GM12878 (cell line): ENCODE results near the gene SLC17A7. TPM values are rescaled to one million over a fixed set of nuclear protein-coding genes. Genes with fewer than 3 reads are reported as not detected.

Experiments used
- CBFB ChIP-seq: IDR thresholded peaks from 2 replicates; pipeline ENCODE4 v1.6.1; 2016; ENCODE audit warnings: antibody characterized with exemption, low read depth
- CHD4 ChIP-seq: fragments of 200-600 bp; sonication (generic); IDR thresholded peaks from 2 replicates; pipeline ENCODE4 v1.6.1; 2016; ENCODE audit warnings: mild to moderate bottlenecking
- HCFC1 ChIP-seq: fragments of 150-350 bp; IDR thresholded peaks from 2 replicates; pipeline ENCODE4 v1.6.1; 2014; ENCODE audit warnings: low read length
- HDGF ChIP-seq: fragments of 450-650 bp; IDR thresholded peaks from 2 replicates; pipeline ENCODE4 v1.6.1; 2016; ENCODE audit warnings: antibody characterized with exemption
- IKZF1 ChIP-seq: fragments of 450-650 bp; conservative IDR thresholded peaks from 2 replicates; pipeline ENCODE4 v1.6.1; 2017; ENCODE audit warnings: antibody characterized with exemption, mild to moderate bottlenecking
- JUND ChIP-seq: IDR thresholded peaks from 2 replicates; pipeline ENCODE4 v1.6.1; 2012; ENCODE audit warnings: low read depth, mild to moderate bottlenecking, low read length, improper control_type of control experiment, moderate library complexity
- KAT2A ChIP-seq: conservative IDR thresholded peaks from 2 replicates; pipeline ENCODE4 v1.6.1; 2011; ENCODE audit warnings: low read depth, low read length; ENCODE audit not compliant: control insufficient read depth
- NFIC ChIP-seq: IDR thresholded peaks from 2 replicates; pipeline ENCODE4 v1.6.1; 2012; ENCODE audit warnings: low read depth, mild to moderate bottlenecking, inconsistent platforms, low read length, moderate library complexity
- NR2C2 ChIP-seq: IDR thresholded peaks from 2 replicates; pipeline ENCODE4 v1.6.1; 2011; ENCODE audit warnings: borderline replicate concordance, low read depth; ENCODE audit not compliant: control insufficient read depth, insufficient read length
- RCOR1 ChIP-seq: conservative IDR thresholded peaks from 2 replicates; pipeline ENCODE4 v1.6.1; 2012; ENCODE audit warnings: low read depth, low read length, improper control_type of control experiment
- RELA ChIP-seq: fragments of 450-650 bp; IDR thresholded peaks from 2 replicates; pipeline ENCODE4 v1.8.0; 2014; ENCODE audit warnings: borderline replicate concordance; ENCODE audit not compliant: partially characterized antibody
- RUNX3 ChIP-seq: IDR thresholded peaks from 2 replicates; pipeline ENCODE4 v1.6.1; 2012; ENCODE audit warnings: low read length, inconsistent platforms
- SIN3A ChIP-seq: IDR thresholded peaks from 2 replicates; pipeline ENCODE4 v1.6.1; 2012; ENCODE audit warnings: low read depth, low read length, improper control_type of control experiment
- SMAD1 ChIP-seq: fragments of 450-650 bp; IDR thresholded peaks from 2 replicates; pipeline ENCODE4 v1.6.1; 2018; ENCODE audit warnings: mild to moderate bottlenecking, low read depth; ENCODE audit not compliant: partially characterized antibody
- SMARCA5 ChIP-seq: fragments of 450-650 bp; IDR thresholded peaks from 2 replicates; pipeline ENCODE4 v1.6.1; 2017; ENCODE audit warnings: mild to moderate bottlenecking
- SREBF2 ChIP-seq: IDR thresholded peaks from 2 replicates; pipeline ENCODE4 v1.6.1; 2012; ENCODE audit warnings: mild to moderate bottlenecking, low read length
- TAF1 ChIP-seq: IDR thresholded peaks from 2 replicates; pipeline ENCODE4 v1.6.1; 2011; ENCODE audit warnings: mild to moderate bottlenecking, low read depth, low read length, borderline replicate concordance
- ZBED1 ChIP-seq: IDR thresholded peaks from 2 replicates; pipeline ENCODE4 v1.6.1; 2016; ENCODE audit warnings: borderline replicate concordance
- ZNF217 ChIP-seq: fragments of 450-650 bp; IDR thresholded peaks from 2 replicates; pipeline ENCODE4 v1.6.1; 2017; ENCODE audit warnings: antibody characterized with exemption, mild to moderate bottlenecking
- polyA plus RNA-seq, 11 experiments: library from polyadenylated mRNA; depleted of rRNA in 4 of 11; unstranded in 6 of 11; stranded (reverse) in 5 of 11; fragments of >200 nt; fragmentation: Nextera tagmentation in 4 of 11; fragmentation: Illumina TruSeq in 1 of 11; extraction: Ambion mirVana in 4 of 11; extraction: Trizol in 1 of 11; gene quantifications; 1 replicate in 1 of 11; 2 replicates in 10 of 11; pipeline versions ENCODE4 v1.2.1 to v1.2.3, GENCODE V29; 2011 to 2016; ENCODE audit warnings: inconsistent platforms in 2 of 11, missing spikeins in 2 of 11, low read depth in 1 of 11
- total RNA-seq, 4 experiments: library from RNA; depleted of rRNA in 3 of 4; stranded (reverse); fragments of >200 nt in 3 of 4; fragmentation: Illumina TruSeq in 1 of 4; extraction: Trizol in 1 of 4; gene quantifications; 2 replicates each; pipeline versions ENCODE4 v1.2.1 to v1.2.3, GENCODE V29; 2013 to 2021
- TF ChIP-seq, protein P1 (sequence below): IDR thresholded peaks from 2 replicates; pipeline ENCODE4 v1.6.1; 2012; ENCODE audit warnings: low read depth, low read length, improper control_type of control experiment
- TF ChIP-seq, protein P2 (sequence below): fragments of 450-650 bp; IDR thresholded peaks from 2 replicates; pipeline ENCODE4 v1.6.1; 2017; ENCODE audit warnings: mild to moderate bottlenecking, moderate library complexity
- TF ChIP-seq, protein P3 (sequence below): IDR thresholded peaks from 2 replicates; pipeline ENCODE4 v1.6.1; 2012; ENCODE audit warnings: improper control_type of control experiment, low read depth, low read length; ENCODE audit not compliant: insufficient replicate concordance

SLC17A7 gene
- total and polyA plus RNA-seq, 10 of the 15 experiments (the other 5 are each of a cell fraction or from before 2014, with no cell fraction given): 0.03 to 0.24 (median 0.06) TPM; not detected in 6

DNA sequence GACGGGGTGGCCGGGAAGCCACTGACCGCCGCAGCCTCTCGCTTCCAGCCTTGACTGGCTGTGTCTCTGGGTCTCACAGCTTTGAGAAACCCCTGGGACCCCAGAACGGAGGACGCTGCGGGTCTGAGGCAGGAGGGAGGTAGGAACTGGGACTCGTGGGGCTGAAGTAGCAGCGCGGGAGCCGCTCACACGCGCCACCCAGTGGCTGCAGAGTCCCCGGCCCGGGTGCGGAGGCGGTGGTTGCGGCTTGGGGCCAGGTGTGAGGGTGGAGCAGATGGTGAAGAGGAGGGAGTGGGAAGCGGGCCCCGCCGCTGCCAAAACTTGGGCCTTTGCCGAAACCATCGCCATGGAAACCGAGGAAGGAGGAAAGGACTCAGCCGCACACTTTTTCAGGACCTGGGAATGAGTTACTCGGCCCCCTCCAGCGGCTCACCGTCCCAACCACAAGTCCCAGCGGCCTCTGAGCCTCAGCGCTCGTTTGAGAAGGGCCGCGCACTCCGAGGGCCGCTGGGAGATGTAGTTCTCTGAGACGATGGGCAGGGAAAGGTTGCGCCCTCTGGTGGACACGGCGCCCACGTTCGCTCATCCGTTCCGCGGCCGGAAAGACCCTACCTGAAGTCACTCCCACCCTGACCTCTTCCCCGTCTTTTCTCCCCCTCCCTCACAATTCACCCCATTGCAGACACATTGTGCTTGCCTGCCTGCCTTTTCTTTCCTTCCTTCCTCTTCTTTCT is 2.2 kb upstream of the SLC17A7 start (continued):
- TF ChIP-seq ZBED1 (no peak), SIN3A (peak; percentile 29; the same call in 1 of the 2 replicates), NR2C2 (no peak), IKZF1 (peak; percentile 99), HCFC1 (peak; percentile 99), SMAD1 (no peak), RELA (peak; percentile 83), TAF1 (no peak), HDGF (no peak), JUND (no peak), KAT2A (no peak), SMARCA5 (peak; percentile 82), RCOR1 (no peak), RUNX3 (peak; percentile 83), CHD4 (no peak), SREBF2 (no peak), ZNF217 (0 out of 2 replicates have a peak, but pooled peaks have one; percentile 31), CBFB (peak; percentile 77; the same call in 1 of the 2 replicates), NFIC (no peak)
- TF ChIP-seq, protein P1, sequence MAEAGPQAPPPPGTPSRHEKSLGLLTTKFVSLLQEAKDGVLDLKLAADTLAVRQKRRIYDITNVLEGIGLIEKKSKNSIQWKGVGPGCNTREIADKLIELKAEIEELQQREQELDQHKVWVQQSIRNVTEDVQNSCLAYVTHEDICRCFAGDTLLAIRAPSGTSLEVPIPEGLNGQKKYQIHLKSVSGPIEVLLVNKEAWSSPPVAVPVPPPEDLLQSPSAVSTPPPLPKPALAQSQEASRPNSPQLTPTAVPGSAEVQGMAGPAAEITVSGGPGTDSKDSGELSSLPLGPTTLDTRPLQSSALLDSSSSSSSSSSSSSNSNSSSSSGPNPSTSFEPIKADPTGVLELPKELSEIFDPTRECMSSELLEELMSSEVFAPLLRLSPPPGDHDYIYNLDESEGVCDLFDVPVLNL: no peak
- TF ChIP-seq, protein P2, sequence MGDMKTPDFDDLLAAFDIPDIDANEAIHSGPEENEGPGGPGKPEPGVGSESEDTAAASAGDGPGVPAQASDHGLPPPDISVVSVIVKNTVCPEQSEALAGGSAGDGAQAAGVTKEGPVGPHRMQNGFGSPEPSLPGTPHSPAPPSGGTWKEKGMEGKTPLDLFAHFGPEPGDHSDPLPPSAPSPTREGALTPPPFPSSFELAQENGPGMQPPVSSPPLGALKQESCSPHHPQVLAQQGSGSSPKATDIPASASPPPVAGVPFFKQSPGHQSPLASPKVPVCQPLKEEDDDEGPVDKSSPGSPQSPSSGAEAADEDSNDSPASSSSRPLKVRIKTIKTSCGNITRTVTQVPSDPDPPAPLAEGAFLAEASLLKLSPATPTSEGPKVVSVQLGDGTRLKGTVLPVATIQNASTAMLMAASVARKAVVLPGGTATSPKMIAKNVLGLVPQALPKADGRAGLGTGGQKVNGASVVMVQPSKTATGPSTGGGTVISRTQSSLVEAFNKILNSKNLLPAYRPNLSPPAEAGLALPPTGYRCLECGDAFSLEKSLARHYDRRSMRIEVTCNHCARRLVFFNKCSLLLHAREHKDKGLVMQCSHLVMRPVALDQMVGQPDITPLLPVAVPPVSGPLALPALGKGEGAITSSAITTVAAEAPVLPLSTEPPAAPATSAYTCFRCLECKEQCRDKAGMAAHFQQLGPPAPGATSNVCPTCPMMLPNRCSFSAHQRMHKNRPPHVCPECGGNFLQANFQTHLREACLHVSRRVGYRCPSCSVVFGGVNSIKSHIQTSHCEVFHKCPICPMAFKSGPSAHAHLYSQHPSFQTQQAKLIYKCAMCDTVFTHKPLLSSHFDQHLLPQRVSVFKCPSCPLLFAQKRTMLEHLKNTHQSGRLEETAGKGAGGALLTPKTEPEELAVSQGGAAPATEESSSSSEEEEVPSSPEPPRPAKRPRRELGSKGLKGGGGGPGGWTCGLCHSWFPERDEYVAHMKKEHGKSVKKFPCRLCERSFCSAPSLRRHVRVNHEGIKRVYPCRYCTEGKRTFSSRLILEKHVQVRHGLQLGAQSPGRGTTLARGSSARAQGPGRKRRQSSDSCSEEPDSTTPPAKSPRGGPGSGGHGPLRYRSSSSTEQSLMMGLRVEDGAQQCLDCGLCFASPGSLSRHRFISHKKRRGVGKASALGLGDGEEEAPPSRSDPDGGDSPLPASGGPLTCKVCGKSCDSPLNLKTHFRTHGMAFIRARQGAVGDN: no peak
- TF ChIP-seq, protein P3, sequence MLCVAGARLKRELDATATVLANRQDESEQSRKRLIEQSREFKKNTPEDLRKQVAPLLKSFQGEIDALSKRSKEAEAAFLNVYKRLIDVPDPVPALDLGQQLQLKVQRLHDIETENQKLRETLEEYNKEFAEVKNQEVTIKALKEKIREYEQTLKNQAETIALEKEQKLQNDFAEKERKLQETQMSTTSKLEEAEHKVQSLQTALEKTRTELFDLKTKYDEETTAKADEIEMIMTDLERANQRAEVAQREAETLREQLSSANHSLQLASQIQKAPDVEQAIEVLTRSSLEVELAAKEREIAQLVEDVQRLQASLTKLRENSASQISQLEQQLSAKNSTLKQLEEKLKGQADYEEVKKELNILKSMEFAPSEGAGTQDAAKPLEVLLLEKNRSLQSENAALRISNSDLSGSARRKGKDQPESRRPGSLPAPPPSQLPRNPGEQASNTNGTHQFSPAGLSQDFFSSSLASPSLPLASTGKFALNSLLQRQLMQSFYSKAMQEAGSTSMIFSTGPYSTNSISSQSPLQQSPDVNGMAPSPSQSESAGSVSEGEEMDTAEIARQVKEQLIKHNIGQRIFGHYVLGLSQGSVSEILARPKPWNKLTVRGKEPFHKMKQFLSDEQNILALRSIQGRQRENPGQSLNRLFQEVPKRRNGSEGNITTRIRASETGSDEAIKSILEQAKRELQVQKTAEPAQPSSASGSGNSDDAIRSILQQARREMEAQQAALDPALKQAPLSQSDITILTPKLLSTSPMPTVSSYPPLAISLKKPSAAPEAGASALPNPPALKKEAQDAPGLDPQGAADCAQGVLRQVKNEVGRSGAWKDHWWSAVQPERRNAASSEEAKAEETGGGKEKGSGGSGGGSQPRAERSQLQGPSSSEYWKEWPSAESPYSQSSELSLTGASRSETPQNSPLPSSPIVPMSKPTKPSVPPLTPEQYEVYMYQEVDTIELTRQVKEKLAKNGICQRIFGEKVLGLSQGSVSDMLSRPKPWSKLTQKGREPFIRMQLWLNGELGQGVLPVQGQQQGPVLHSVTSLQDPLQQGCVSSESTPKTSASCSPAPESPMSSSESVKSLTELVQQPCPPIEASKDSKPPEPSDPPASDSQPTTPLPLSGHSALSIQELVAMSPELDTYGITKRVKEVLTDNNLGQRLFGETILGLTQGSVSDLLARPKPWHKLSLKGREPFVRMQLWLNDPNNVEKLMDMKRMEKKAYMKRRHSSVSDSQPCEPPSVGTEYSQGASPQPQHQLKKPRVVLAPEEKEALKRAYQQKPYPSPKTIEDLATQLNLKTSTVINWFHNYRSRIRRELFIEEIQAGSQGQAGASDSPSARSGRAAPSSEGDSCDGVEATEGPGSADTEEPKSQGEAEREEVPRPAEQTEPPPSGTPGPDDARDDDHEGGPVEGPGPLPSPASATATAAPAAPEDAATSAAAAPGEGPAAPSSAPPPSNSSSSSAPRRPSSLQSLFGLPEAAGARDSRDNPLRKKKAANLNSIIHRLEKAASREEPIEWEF: no peak
